ENCODE measurements around the gene SNRPD1. TPM values are rescaled to one million over a fixed set of nuclear protein-coding genes. Genes with fewer than 3 reads are reported as not detected.
"Not testable (repeated sequence)": the region's sequence is repeated elsewhere in the genome, so short reads cannot be mapped to it uniquely, and the experiment has no call there.

The SNRPD1 gene
- total RNA-seq, 1 donor from 2014 or later = 54.3 TPM

DNA sequence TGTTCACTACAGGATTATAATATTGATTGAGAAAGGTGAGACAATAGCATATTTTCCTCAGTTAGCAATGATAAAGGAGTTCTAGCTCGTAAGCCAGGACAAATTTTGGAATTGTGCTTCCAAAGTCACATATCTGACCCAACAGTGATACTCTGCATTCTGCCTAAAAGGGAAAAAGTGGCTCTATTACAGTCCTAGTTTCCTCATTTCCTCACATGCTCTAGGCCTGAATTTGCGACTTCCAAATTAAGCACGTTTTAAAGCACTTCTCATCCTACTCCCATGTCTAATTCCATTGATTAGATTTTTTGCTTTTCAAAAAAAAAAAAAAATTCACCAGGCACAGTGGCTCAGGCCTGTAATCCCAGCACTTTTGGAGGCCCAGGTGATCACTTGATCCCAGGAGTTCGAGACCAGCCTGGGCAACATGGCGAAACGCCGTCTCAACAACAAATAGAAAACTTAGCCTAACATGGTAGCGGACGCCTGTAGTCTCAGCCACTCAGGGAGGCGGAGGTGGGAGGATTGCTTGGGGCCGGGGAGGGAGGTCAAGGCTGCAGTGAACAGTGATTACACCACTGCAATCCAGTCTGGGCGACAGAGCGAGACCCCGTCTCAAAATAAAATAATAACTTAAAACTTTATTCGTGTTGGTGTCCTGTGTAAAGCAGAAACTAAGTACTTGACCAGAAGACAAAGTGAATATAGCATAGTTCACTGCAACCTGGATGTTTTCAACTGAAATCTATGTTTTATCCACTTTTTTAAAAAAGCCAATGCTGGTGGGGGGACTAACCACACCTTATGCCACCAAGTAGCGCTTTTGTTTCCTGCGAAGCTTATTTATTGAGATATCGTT lies 13.2 kb upstream of the SNRPD1 start:
- TF ChIP-seq, protein P1, sequence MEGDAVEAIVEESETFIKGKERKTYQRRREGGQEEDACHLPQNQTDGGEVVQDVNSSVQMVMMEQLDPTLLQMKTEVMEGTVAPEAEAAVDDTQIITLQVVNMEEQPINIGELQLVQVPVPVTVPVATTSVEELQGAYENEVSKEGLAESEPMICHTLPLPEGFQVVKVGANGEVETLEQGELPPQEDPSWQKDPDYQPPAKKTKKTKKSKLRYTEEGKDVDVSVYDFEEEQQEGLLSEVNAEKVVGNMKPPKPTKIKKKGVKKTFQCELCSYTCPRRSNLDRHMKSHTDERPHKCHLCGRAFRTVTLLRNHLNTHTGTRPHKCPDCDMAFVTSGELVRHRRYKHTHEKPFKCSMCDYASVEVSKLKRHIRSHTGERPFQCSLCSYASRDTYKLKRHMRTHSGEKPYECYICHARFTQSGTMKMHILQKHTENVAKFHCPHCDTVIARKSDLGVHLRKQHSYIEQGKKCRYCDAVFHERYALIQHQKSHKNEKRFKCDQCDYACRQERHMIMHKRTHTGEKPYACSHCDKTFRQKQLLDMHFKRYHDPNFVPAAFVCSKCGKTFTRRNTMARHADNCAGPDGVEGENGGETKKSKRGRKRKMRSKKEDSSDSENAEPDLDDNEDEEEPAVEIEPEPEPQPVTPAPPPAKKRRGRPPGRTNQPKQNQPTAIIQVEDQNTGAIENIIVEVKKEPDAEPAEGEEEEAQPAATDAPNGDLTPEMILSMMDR (conservative IDR thresholded peaks at IDR 0.05; ENCODE audit: low read depth, low read length) = no peak
- no peak for DNase-seq (ENCODE audit: low read depth)
- H3K4me3 ChIP-seq (ENCODE audit: low read depth, low read length) = peak overlapping the region; percentile 99

DNA sequence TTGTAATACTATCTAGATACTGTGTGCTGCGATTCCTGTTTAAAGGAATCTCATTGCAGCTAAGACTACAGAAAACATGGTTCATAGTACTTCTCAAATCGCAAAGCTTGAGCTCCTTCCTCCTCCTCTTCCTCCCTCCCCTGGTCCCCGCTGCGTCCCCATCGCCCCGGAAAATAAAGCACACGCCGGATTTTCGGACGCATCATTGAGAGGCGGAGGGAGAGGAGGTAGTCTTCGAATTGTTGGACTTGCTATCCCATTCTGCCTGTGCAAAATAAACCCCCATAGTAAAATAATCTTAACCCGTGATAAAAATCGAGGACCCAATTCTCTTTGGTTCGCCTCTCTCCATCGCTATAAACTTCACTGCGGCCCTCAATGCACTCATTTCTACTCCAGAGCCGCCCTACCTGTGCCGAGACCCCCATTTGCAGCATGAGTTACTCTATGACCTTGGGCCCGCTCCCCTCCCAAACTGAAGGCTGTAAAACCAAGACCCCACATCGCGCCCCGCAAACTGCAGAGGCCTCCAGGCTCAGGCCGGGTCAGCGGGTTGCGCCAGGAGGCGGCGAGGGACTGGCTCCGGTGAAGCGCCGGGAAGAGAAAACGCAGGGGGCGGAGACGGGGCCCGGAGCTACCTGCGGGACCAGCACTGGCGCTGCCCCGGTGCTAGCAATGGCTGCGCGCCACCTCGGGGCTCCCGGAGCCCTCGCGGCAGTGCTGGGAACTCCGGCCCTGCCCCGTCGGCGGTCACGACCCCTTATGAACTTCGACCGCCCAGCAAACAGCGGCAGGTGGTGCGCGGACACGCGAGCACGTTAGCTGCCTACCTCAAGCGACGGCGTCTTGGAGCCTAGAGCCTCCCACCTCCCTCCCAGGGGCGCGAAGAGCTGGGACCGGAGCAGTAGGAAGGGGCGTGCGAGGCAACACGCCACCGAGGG lies 12.3 kb upstream of the SNRPD1 start:
- H3K4me3 ChIP-seq (ENCODE audit: low read depth, low read length) = peak overlapping the region; percentile 99
- DNase-seq (ENCODE audit: low read depth) = no peak
- TF ChIP-seq, protein P1 (conservative IDR thresholded peaks at IDR 0.05; ENCODE audit: low read depth, low read length) = no peak

DNA sequence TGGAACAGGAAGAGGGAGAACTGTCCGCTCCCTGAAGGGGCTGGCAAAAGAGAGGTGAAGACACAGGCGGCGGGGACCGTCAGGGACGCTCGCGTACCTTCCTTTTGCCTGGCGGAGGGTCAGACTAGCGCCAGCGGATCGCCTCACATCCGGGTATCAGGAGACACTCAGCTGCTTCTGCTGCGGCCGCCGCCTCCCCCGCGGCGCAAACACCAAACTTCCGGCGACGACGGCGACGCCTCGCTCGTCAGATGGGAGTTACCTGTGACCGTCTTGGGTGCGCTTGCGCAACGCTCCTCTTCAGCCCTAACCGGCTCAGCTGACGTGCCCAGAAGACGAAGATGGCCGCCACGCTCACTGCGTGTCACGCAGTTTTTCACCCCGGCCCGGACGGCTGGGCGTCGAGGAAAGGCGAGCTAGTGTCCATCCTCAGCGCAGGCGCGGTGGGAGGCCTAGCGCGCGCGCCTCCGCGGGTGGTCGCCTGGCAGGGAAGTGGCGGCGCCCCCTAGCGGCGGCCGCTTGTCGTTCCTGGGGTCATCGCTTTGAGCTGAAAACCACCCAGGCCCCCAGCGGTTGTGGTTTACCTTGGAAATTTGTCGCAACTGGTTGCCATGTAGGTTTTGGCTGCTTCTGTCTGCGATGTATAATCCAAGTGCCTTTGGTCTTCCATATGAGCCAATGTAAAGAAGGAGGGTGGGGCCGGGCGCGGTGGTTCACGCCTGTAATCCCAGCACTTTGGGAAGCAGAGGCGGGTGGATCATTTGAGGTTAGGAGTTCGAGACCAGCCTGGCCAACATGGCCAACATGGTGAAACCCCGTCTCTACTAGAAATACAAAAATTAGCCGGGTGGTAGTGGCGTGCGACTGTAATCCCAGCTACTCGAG lies 11.3 kb upstream of the SNRPD1 start, which contains the start of gene ESCO1:
ESCO1 (minus strand) TSS at position 179 of the 885 bp plus-strand sequence. CDS start 25,861 bp downstream, outside the sequence.
- TF ChIP-seq, protein P1 (conservative IDR thresholded peaks at IDR 0.05; ENCODE audit: low read depth, low read length) = peak; percentile 47
- peak; percentile 69 for DNase-seq (ENCODE audit: low read depth)
- H3K4me3 ChIP-seq (ENCODE audit: low read depth, low read length) = peak within 1 kb of the TSS; percentile 99

DNA sequence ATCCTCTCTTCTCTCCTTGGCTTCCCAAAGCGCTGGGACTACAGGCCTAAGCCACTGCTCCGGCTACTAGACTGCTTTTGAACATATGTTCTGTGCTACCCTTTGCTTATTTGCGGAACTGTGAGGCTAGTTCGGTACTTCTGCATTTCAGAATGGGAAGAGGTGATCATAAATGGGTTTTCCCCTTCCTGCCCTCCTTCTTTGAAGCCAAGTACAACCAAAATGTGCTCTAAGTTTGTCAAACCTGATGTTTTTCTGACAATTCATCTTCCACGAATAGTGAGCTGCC lies 9.9 kb upstream of the SNRPD1 start:
- TF ChIP-seq, protein P1 (conservative IDR thresholded peaks at IDR 0.05; ENCODE audit: low read depth, low read length) = no peak
- DNase-seq (ENCODE audit: low read depth) = no peak
- no peak overlapping the region for H3K4me3 ChIP-seq (ENCODE audit: low read depth, low read length)

DNA sequence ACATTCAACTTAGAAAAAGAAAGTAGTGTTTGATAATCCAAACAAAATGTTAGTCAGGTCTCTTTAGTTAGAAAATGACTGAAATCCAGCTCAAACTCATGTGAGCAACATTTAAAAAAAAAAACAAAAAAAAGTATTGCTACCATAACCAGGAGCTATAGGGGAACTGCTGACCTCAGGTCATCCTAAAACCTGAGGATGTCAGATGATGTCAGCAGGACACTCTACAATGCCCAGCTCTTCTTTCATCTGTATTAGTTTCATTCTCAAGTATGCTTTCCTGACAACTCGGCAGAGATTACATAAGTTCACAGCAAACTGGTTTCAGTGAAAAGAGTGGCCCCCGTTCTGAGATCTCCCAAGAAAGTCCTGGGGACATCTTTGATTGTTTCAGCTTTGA lies 7.4 kb upstream of the SNRPD1 start:
- TF ChIP-seq, protein P1 (conservative IDR thresholded peaks at IDR 0.05; ENCODE audit: low read depth, low read length) = no peak
- no peak overlapping the region for H3K4me3 ChIP-seq (ENCODE audit: low read depth, low read length)
- no peak for DNase-seq (ENCODE audit: low read depth)

DNA sequence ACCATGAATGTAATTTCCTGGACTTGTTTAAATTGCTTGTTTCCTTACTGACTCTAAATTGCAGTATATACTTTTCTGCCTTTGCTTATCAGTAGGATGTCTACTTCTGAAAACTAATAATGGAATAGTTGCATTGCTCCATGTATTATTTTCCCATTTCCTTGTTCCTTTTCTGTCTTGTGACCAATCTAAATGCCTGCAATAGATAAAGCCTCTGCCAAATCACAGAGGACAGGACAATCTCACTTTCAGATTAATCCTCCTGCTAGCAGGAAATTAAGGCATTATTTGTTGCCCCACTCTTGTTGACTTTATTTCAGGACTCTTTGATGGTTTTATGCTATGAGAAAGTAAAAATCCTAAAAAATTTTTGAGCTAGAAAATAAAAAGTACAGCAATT lies 6.9 kb upstream of the SNRPD1 start:
- TF ChIP-seq, protein P1 (conservative IDR thresholded peaks at IDR 0.05; ENCODE audit: low read depth, low read length) = no peak
- DNase-seq (ENCODE audit: low read depth) = no peak
- H3K4me3 ChIP-seq (ENCODE audit: low read depth, low read length) = no peak overlapping the region

DNA sequence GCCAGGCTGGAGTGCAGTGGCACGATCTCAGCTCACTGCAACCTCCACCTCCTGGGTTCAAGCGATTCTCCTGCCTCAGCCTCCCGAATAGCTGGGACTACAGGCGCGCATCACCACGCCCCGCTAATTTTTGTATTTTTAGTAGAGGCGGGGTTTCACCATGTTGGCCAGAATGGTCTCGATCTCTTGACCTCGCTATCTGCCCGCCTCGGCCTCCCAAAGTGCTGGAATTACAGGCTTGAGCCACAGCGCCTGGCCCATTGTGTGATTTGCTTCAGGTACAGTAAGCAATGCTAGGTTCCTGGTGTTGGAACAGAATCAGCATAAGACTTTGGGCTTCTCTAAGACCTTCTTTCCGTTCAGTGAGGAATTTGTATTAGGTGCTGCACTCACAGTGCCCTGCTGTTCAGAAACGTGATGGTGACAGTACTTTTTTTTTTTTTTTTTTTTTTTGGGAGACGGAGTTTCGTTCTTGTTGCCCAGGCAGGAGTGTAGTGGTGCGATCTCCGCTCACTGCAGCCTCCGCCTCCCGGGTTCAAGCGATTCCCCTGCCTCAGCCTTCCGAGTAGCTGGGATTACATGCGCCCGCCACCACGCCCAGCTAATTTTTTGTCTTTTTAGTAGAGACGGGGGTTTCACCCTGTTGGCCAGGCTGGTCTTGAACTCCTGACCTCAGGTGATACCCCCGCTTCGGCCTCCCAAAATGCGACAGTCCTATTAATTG lies 551 bp upstream of the SNRPD1 start:
- H3K4me3 ChIP-seq (ENCODE audit: low read depth, low read length) = peak overlapping the region; percentile 74
- not testable (repeated sequence) for DNase-seq (ENCODE audit: low read depth)

DNA sequence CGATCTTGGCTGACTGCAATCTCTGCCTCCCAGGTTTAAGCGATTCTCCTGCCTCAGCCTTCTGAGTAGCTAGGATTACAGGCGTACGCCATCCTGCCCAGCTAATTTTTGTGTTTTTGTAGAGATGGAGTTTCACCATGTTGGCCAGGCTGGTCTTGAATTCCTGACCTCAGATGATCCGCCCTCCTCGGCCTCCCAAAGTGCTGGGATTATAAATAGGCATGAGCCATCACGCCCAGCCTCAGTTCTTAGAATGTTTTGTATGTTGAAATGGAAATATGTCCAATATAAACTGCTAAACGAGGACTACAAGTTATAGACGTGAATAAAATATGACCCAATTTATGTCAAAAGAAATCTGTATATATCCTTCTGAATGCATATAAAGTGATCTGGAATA lies 9.5 kb downstream of the SNRPD1 start:
- not testable (repeated sequence) for H3K4me3 ChIP-seq (ENCODE audit: low read depth, low read length); DNase-seq (ENCODE audit: low read depth)

Data from epithelial cell of proximal tubule (primary cell).